ENCODE measurements around the gene ZNF140.
A peak's percentile ranks its signal among the peaks of the same experiment; 100 is the strongest.

Gene ZNF140

DNA sequence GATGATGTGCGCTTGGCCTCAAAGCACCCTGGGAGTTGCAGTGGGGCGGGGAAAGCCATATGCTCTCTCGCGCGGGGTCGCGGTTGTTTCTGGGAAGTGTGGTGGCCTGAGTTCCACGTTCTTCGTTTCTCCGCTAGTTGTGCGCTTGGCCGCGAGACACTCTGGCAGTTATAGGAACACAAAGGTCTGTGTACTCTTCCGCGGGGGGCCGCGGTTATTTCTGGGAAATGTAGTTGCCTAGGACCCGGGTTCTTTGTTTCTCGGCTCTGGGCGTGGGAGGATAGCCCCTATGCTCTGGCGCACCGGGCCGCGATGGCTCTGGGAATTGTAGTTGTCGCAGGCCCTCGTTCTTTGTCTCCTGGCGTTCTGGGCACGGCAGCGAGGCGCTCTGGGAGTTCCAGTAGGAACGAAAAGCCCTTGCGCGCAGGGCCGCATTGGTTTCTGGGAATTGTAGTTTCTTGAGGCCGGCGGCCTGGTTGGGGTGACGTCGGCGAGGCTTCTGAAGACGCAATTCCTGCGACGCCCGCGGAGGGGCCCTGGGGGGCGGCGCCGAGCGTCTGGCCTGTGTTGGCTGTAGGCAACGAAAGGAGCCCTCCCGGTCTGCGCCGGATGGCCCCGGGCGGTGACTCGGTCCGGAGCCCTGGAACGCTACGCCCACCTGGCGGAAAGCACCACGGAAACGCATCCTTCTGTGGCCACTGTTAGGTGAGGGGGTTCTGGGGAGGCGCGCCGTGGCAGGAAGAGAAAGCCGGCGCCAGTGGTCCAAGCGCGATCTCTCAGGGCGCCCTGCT is at the start of gene ZNF140:
TSS of gene ZNF140 (plus strand) at position 556 of the 791 bp plus-strand sequence. CDS start 398 bp downstream, outside the sequence.
- peak; percentile 99 for DNase-seq (ENCODE audit: low read depth, low spot score)
- in situ Hi-C loops (cut with HindIII; ENCODE audit: low sequenced_read_pairs) = no loop called here
- peak within 1 kb of the TSS; percentile 94 for H3K4me3 ChIP-seq (ENCODE audit: low read depth, low read length)
- TF ChIP-seq, protein P1, sequence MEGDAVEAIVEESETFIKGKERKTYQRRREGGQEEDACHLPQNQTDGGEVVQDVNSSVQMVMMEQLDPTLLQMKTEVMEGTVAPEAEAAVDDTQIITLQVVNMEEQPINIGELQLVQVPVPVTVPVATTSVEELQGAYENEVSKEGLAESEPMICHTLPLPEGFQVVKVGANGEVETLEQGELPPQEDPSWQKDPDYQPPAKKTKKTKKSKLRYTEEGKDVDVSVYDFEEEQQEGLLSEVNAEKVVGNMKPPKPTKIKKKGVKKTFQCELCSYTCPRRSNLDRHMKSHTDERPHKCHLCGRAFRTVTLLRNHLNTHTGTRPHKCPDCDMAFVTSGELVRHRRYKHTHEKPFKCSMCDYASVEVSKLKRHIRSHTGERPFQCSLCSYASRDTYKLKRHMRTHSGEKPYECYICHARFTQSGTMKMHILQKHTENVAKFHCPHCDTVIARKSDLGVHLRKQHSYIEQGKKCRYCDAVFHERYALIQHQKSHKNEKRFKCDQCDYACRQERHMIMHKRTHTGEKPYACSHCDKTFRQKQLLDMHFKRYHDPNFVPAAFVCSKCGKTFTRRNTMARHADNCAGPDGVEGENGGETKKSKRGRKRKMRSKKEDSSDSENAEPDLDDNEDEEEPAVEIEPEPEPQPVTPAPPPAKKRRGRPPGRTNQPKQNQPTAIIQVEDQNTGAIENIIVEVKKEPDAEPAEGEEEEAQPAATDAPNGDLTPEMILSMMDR (IDR thresholded peaks at IDR 0.05; ENCODE audit: low read depth, low read length) = peak; percentile 13

DNA sequence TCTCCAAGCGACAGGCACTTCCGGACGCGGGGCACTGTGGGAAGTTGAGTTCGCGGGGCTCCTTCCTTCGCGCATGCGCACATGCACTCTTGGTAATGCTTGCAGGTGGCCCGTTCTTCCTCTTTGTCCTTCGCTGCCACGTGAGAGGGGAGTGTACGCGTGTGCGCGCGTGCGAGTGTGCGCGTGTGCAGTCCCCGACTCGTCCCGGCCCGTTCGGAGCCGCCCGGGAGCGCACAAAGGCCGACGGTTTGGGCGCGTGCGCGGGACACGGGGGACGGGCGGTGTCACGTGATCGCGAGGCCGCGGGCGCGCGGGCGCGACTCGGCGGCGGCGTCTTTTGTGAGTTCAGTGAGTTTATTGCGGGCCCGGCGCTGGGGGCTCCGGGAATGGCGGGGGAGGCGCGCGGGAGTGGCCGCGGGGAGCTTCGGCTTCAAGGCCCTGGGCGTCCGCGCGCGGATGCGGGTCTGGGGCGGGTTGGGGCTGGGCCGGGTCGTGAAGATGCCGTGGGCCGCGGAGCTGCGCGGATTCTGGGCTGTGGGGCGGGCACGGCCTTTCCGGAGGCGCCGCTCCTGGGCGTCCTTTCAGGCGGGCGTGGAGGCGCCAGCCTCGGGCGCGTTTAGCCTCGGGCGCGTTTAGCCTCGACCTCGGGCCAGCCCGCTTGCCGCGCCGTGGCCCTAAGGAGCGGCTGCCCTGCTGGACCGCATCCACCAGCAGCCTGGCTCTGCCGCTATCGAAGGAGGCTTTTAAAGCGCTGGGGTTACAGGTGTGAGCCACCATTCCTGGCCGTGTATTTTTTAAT is 43.3 kb upstream of the ZNF140 start, which contains the start of gene ZNF84:
TSS of gene ZNF84 (plus strand) at position 303 of the 799 bp plus-strand sequence. CDS start 3,959 bp downstream, outside the sequence.
- peak; percentile 98 for DNase-seq (ENCODE audit: low read depth, low spot score)
- TF ChIP-seq, protein P1 (IDR thresholded peaks at IDR 0.05; ENCODE audit: low read depth, low read length) = no peak
- peak within 1 kb of the TSS; percentile 81 for H3K4me3 ChIP-seq (ENCODE audit: low read depth, low read length)
- in situ Hi-C loops (cut with HindIII; ENCODE audit: low sequenced_read_pairs) = no loop called here

DNA sequence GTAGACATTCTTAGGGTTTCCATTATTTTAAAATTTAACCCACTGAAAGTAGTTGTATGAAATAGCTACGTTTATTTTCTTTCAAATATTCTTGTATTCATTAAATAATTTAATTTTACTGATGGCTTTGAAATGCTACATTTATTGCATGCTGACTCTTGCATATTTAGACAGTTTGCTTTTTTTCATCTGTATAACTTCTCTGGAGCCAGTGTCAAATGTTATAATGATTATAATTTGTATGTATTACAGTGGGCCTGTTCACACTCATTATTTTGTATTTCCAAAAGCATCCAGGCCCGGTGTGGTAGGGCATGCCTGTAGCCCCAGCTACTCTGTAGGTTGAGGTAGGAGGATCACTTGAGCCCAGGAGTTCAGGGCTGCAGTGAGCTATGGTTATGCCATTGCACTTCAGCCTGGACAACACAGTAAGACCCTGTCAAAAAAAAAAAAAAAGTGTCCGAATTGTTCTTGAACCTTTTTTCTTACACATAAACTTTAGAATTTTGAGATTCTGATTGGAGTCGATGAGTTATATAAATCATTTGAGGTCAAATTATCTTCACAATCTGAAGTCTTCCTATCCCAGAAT is 42.5 kb upstream of the ZNF140 start:
- DNase-seq (ENCODE audit: low read depth, low spot score) = no peak
- TF ChIP-seq, protein P1 (IDR thresholded peaks at IDR 0.05; ENCODE audit: low read depth, low read length) = no peak
- in situ Hi-C loops (cut with HindIII; ENCODE audit: low sequenced_read_pairs) = no loop called here
- H3K4me3 ChIP-seq (ENCODE audit: low read depth, low read length) = peak overlapping the region; percentile 81

DNA sequence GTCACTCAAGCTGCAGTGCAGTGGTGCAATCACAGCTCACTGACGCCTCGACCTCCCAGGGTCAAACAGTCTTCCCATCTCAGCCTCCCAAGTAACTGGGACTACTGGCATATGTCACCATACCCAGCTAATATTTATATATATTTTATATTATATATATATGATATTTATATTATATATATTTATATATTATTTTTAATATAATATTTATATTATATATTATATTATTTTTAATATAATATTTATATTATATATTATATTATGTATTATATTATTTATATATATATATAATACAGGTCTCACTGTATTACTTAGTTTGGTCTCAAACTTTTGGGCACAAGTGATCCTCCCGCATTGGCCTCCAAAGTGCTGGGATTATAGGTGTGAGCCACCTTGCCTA is 34.0 kb upstream of the ZNF140 start:
- no peak for DNase-seq (ENCODE audit: low read depth, low spot score)
- TF ChIP-seq, protein P1 (IDR thresholded peaks at IDR 0.05; ENCODE audit: low read depth, low read length) = no peak
- H3K4me3 ChIP-seq (ENCODE audit: low read depth, low read length) = no peak overlapping the region
- in situ Hi-C loops (cut with HindIII; ENCODE audit: low sequenced_read_pairs) = no loop called here

DNA sequence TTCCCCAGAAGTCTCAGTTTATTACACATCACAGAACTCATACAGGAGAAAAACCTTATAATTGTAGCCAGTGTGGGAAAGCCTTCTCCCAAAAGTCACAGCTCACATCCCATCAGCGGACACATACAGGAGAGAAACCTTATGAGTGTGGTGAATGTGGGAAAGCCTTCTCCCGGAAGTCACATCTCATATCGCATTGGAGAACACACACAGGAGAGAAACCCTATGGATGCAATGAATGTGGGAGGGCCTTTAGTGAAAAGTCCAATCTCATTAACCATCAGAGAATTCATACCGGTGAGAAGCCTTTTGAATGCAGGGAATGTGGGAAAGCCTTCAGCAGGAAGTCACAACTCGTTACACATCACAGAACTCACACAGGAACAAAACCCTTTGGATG is 23.3 kb upstream of the ZNF140 start:
- no peak overlapping the region for H3K4me3 ChIP-seq (ENCODE audit: low read depth, low read length)
- peak; percentile 30 for DNase-seq (ENCODE audit: low read depth, low spot score)
- TF ChIP-seq, protein P1 (IDR thresholded peaks at IDR 0.05; ENCODE audit: low read depth, low read length) = no peak
- in situ Hi-C loops (cut with HindIII; ENCODE audit: low sequenced_read_pairs) = no loop called here

All from astrocyte of the spinal cord (primary cell).